Right kidney (tissue), 1 donor: ENCODE measurements around the gene RELT.

Experiments
- DNase-seq: peaks from one replicate; pipeline ENCODE4 v3.0.0-alpha.2; 2016

Gene RELT

GRCh38 chr11:73374151-73374550, 2.0 kb upstream of the RELT start:
- DNase-seq = no peak

- no peak for DNase-seq
These were observed 404 bp upstream of the RELT start for GRCh38 chr11:73375830-73376159.

GRCh38 chr11:73376803-73377629, 817 bp downstream of the RELT start:
- peak; percentile 76 for DNase-seq

- no peak for DNase-seq
These were observed 3.1 kb downstream of the RELT start for GRCh38 chr11:73379189-73379880.

GRCh38 chr11:73380331-73380730, 4.1 kb downstream of the RELT start:
- no peak for DNase-seq

GRCh38 chr11:73380897-73381410, 4.8 kb downstream of the RELT start:
- DNase-seq = no peak

- DNase-seq = no peak
These were observed 5.4 kb downstream of the RELT start for GRCh38 chr11:73381589-73381988.

- no peak for DNase-seq
These were observed 6.0 kb downstream of the RELT start for GRCh38 chr11:73382183-73382582.

- DNase-seq = no peak
These were observed 6.5 kb downstream of the RELT start for GRCh38 chr11:73382747-73383146.

GRCh38 chr11:73383249-73384124, 7.3 kb downstream of the RELT start:
- DNase-seq = no peak

- no peak for DNase-seq
These were observed 7.9 kb downstream of the RELT start for GRCh38 chr11:73384125-73384441.

GRCh38 chr11:73384531-73384871, 8.3 kb downstream of the RELT start:
- DNase-seq = no peak

GRCh38 chr11:73384872-73385689, 8.9 kb downstream of the RELT start:
- no peak for DNase-seq

- DNase-seq = no peak
These were observed 9.8 kb downstream of the RELT start for GRCh38 chr11:73386016-73386415.

GRCh38 chr11:73386546-73386945, 10.3 kb downstream of the RELT start:
- no peak for DNase-seq

GRCh38 chr11:73387594-73388264, 11.5 kb downstream of the RELT start:
- peak; percentile 60 for DNase-seq

- peak; percentile 42 for DNase-seq
These were observed 12.3 kb downstream of the RELT start for GRCh38 chr11:73388265-73389133.

GRCh38 chr11:73389134-73389525, 12.9 kb downstream of the RELT start:
- DNase-seq = no peak

- no peak for DNase-seq
These were observed 13.7 kb downstream of the RELT start for GRCh38 chr11:73389916-73390315.
